K562 (cell line): ENCODE measurements around the gene UBE2J2. TPM values are rescaled to one million over a fixed set of nuclear protein-coding genes. Genes with fewer than 3 reads are reported as not detected.

ENCODE experiments used
- C11orf30 ChIP-seq: fragments of 450-650 bp; IDR thresholded peaks from 2 replicates; pipeline ENCODE4 v1.6.1; 2016; ENCODE audit warnings: low read depth, mild to moderate bottlenecking
- CEBPG ChIP-seq, 3 experiments: fragments of 200-800 bp in 1 of 3; sonication (Bioruptor generic) in 1 of 3; sonication (generic) in 1 of 3; formaldehyde crosslinking in 1 of 3; IDR thresholded peaks in 2 of 3; conservative IDR thresholded peaks in 1 of 3; 2 replicates each; pipeline versions ENCODE4 v1.6.1 to v1.8.0; 2016 to 2022; ENCODE audit warnings: missing compliant biosample characterization in 2 of 3, missing genetic modification characterization in 2 of 3, mild to moderate bottlenecking in 1 of 3, missing genetic modification reagents in 1 of 3
- CHAMP1 ChIP-seq: fragments of 450-650 bp; IDR thresholded peaks from 2 replicates; pipeline ENCODE4 v1.6.1; 2016; ENCODE audit warnings: mild to moderate bottlenecking
- DLX4 ChIP-seq: fragments of 250-450 bp; sonication (Bioruptor Pico); IDR thresholded peaks from 2 replicates; pipeline ENCODE4 v1.6.1; 2021; ENCODE audit warnings: mild to moderate bottlenecking
- ETV5 ChIP-seq: sonication (generic); formaldehyde crosslinking; IDR thresholded peaks from 2 replicates; pipeline ENCODE4 v1.4.0; 2020; ENCODE audit warnings: low read depth, mild to moderate bottlenecking, missing genetic modification reagents
- EWSR1 ChIP-seq: fragments of 450-650 bp; IDR thresholded peaks from 2 replicates; pipeline ENCODE4 v1.6.1; 2018; ENCODE audit warnings: borderline replicate concordance, mild to moderate bottlenecking, low read depth, moderate library complexity; ENCODE audit not compliant: partially characterized antibody
- GTF2E2 ChIP-seq: fragments of 200-800 bp; sonication (Bioruptor generic); IDR thresholded peaks from 2 replicates; pipeline ENCODE4 v1.6.1; 2016; ENCODE audit warnings: missing genetic modification characterization, missing compliant biosample characterization
- HBP1 ChIP-seq: fragments of 450-650 bp; formaldehyde crosslinking; IDR thresholded peaks from 2 replicates; pipeline ENCODE4 v1.4.0; 2022; ENCODE audit warnings: missing genetic modification characterization
- PATZ1 ChIP-seq: fragments of 250-450 bp; sonication (Bioruptor Pico); IDR thresholded peaks from 2 replicates; pipeline ENCODE4 v1.5.0; 2020; ENCODE audit warnings: mild to moderate bottlenecking, borderline replicate concordance
- POU5F1 ChIP-seq: fragments of 150-350 bp; IDR thresholded peaks from 2 replicates; pipeline ENCODE4 v1.6.1; 2014; ENCODE audit warnings: borderline replicate concordance, low read length, low read depth, mild to moderate bottlenecking; ENCODE audit not compliant: partially characterized antibody
- RBM39 ChIP-seq: fragments of 200-400 bp; formaldehyde crosslinking; optimal IDR thresholded peaks from 2 replicates; pipeline ENCODE3; 2018; ENCODE audit warnings: low read depth, low read length
- RNF2 ChIP-seq: sonication (generic); IDR thresholded peaks from 2 replicates; pipeline ENCODE4 v1.6.1; 2016
- SMAD1 ChIP-seq: fragments of 150-350 bp; IDR thresholded peaks from 2 replicates; pipeline ENCODE4 v1.6.1; 2014; ENCODE audit warnings: low read length, low read depth; ENCODE audit not compliant: partially characterized antibody
- SPI1 ChIP-seq: IDR thresholded peaks from 2 replicates; pipeline ENCODE4 v1.6.1; 2011; ENCODE audit warnings: low read depth, low read length, control low read depth, borderline replicate concordance
- TRIM25 ChIP-seq: fragments of 450-650 bp; IDR thresholded peaks from 2 replicates; pipeline ENCODE4 v1.7.0; 2016; ENCODE audit warnings: borderline replicate concordance
- ZKSCAN8 ChIP-seq: fragments of 200-800 bp; sonication (Bioruptor generic); IDR thresholded peaks from 2 replicates; pipeline ENCODE4 v1.6.1; 2016; ENCODE audit warnings: missing genetic modification characterization, missing compliant biosample characterization
- ZNF507 ChIP-seq: conservative IDR thresholded peaks from 2 replicates; pipeline ENCODE4 v1.6.1; 2017; ENCODE audit warnings: missing genetic modification characterization, missing compliant biosample characterization
- ZNF778 ChIP-seq: fragments of 450-650 bp; formaldehyde crosslinking; IDR thresholded peaks from 2 replicates; pipeline ENCODE4 v1.4.0; 2020; ENCODE audit warnings: mild to moderate bottlenecking, moderate library complexity
- polyA plus RNA-seq, 8 experiments: library from polyadenylated mRNA; depleted of rRNA in 4 of 8; stranded (reverse) in 5 of 8; unstranded in 3 of 8; fragments of >200 nt; fragmentation: Nextera tagmentation in 2 of 8; fragmentation: Illumina TruSeq in 1 of 8; extraction: Ambion mirVana in 2 of 8; extraction: Trizol in 1 of 8; gene quantifications; 2 replicates each; pipeline versions ENCODE4 v1.2.1 to v1.2.3, GENCODE V29; 2011 to 2014; ENCODE audit warnings: inconsistent platforms in 1 of 8, missing spikeins in 1 of 8
- total RNA-seq, 7 experiments: library from RNA; depleted of rRNA in 6 of 7; stranded (reverse); fragments of >200 nt in 6 of 7; fragmentation: Illumina TruSeq in 2 of 7; extraction: Trizol in 2 of 7; gene quantifications; 2 replicates each; pipeline versions ENCODE4 v1.2.1 to v1.2.3, GENCODE V29; 2011 to 2021; ENCODE audit warnings: low replicate concordance in 1 of 7

The UBE2J2 gene
- total and polyA plus RNA-seq, 9 of the 15 experiments (the other 6 are each of a cell fraction or from before 2014, with no cell fraction given): 0.93 to 112 (median 75.5) TPM

- no peak for TF ChIP-seq PATZ1 (CRISPR knock-in tag)
- no peak for TF ChIP-seq CEBPG (CRISPR knock-in tag; IDR thresholded peaks at IDR 0.05)
- no peak for TF ChIP-seq CEBPG (tag; conservative IDR thresholded peaks at IDR 0.05 in 1 of 2, IDR thresholded peaks at IDR 0.05 in 1 of 2)
- no peak for TF ChIP-seq ZKSCAN8
- no peak for TF ChIP-seq HBP1 (CRISPR knock-in tag)
- no peak for TF ChIP-seq C11orf30
- no peak for TF ChIP-seq DLX4 (CRISPR knock-in tag)
- no peak for TF ChIP-seq EWSR1
- peak; percentile 73; the same call in 1 of the 2 replicates for TF ChIP-seq SPI1
- no peak for TF ChIP-seq ZNF778 (CRISPR knock-in tag)
- TF ChIP-seq ETV5 (CRISPR knock-in tag): no peak
- no peak for TF ChIP-seq RNF2
- peak; percentile 54 for TF ChIP-seq SMAD1
- TF ChIP-seq TRIM25: no peak
- TF ChIP-seq ZNF507 (tag): no peak
- no peak for TF ChIP-seq RBM39
- no peak for TF ChIP-seq CHAMP1
- TF ChIP-seq POU5F1: peak; percentile 72
- TF ChIP-seq GTF2E2: peak; percentile 77; the same call in 1 of the 2 replicates
These were observed 42.0 kb downstream of the UBE2J2 start, which contains the start of gene SDF4 (continued) for GRCh38 chr1:1231400-1232207.
